Endothelial cell of umbilical vein (primary cell): ENCODE results near the gene EDAR. TPM values are rescaled to one million over a fixed set of nuclear protein-coding genes. Genes with fewer than 3 reads are reported as not detected.

Source experiments
- BruUV-seq: library from RNA; stranded (reverse); fragments of 400-500 nt; replicated peaks from 2 replicates; lab custom pipeline; 2021; lab: Mats Ljungman, UMichigan
- CTCF ChIA-PET: fragments of 300-600, 350-600 bp; sonication (Branson Sonifier 250); formaldehyde crosslinking; loops from one replicate; lab custom pipeline; 2021; ENCODE audit warnings: antibody characterized with exemption, inconsistent platforms; lab: Charles Lee
- POLR2A ChIA-PET: fragments of 300-600, 350-600 bp; sonication (Branson Sonifier 250); formaldehyde crosslinking; loops from one replicate; lab custom pipeline; 2021; ENCODE audit warnings: antibody characterized with exemption, inconsistent platforms; lab: Charles Lee
- DNase-seq: peaks from one replicate; pipeline ENCODE4 v3.0.0-alpha.2; 2011; ENCODE audit warnings: low read depth, low spot score
- FAIRE-seq: peaks from 2 replicates; lab custom pipeline; 2011; peaks lifted over from hg19 to GRCh38; lab: Jason Lieb, UNC
- H2AFZ ChIP-seq: 2 replicates; pipeline ENCODE4 v1.6.0; 2012; ENCODE audit warnings: low read depth, low read length, control low read depth, inconsistent platforms
- H3K27ac ChIP-seq: 2 replicates; pipeline ENCODE4 v1.5.1; 2011; ENCODE audit warnings: low read depth, mild to moderate bottlenecking, control low read depth, low read length, moderate library complexity; ENCODE audit not compliant: insufficient read depth
- H3K27me3 ChIP-seq, 2 experiments: 2 replicates each; pipeline versions ENCODE4 v1.6.0 to v1.6.1; 2011; ENCODE audit warnings: low read length in 2 of 2, mixed read lengths in 1 of 2; ENCODE audit not compliant: control insufficient read depth in 2 of 2, insufficient read depth in 2 of 2
- H3K36me3 ChIP-seq, 2 experiments: 2 replicates in 1 of 2; 3 replicates in 1 of 2; pipeline ENCODE4 v1.5.1; 2011; ENCODE audit warnings: low read length in 2 of 2, mild to moderate bottlenecking in 1 of 2, moderate library complexity in 1 of 2; ENCODE audit not compliant: control insufficient read depth in 2 of 2, insufficient read depth in 2 of 2; ENCODE audit errors: extremely low read depth in 1 of 2
- H3K4me1 ChIP-seq: 3 replicates; pipeline ENCODE4 v1.5.1; 2011; ENCODE audit warnings: mild to moderate bottlenecking, low read length; ENCODE audit not compliant: control insufficient read depth, insufficient read depth; ENCODE audit errors: extremely low read depth
- H3K4me2 ChIP-seq: 2 replicates; pipeline ENCODE4 v1.6.1; 2011; ENCODE audit warnings: low read length, control low read depth, mixed read lengths; ENCODE audit not compliant: insufficient read depth
- H3K4me3 ChIP-seq, 3 experiments: fragments of 200-600 bp in 1 of 3; sonication (generic), shearing (Covaris generic) in 1 of 3; replicated peaks in 1 of 3; 2 replicates each; pipeline ENCODE4 v1.5.1; 2011 to 2016; ENCODE audit warnings: control low read depth in 3 of 3, low read length in 3 of 3, mild to moderate bottlenecking in 2 of 3, inconsistent platforms in 1 of 3, low read depth in 1 of 3, moderate library complexity in 1 of 3; ENCODE audit not compliant: insufficient read depth in 1 of 3
- H3K79me2 ChIP-seq: 2 replicates; pipeline ENCODE4 v1.6.0; 2012; ENCODE audit warnings: low read length, inconsistent platforms; ENCODE audit not compliant: control insufficient read depth, insufficient read depth
- H3K9ac ChIP-seq: replicated peaks from 2 replicates; pipeline ENCODE3; 2011; ENCODE audit warnings: low read length, control low read depth; ENCODE audit not compliant: insufficient read depth; ENCODE audit errors: extremely low read depth
- H3K9me1 ChIP-seq: replicated peaks from 3 replicates; pipeline ENCODE4 v1.6.0; 2011; ENCODE audit warnings: mild to moderate bottlenecking, low read length; ENCODE audit not compliant: control insufficient read depth, insufficient read depth; ENCODE audit errors: extremely low read depth
- H3K9me3 ChIP-seq: replicated peaks from 2 replicates; pipeline ENCODE4 v1.5.1; 2012; ENCODE audit warnings: low read length, inconsistent platforms; ENCODE audit not compliant: control insufficient read depth, insufficient read depth
- H4K20me1 ChIP-seq: replicated peaks from 2 replicates; pipeline ENCODE3; 2011; ENCODE audit warnings: mild to moderate bottlenecking, low read length; ENCODE audit not compliant: control insufficient read depth, insufficient read depth; ENCODE audit errors: extremely low read depth
- CTCF ChIP-seq, 2 donors: IDR thresholded peaks; 1 replicate in 1 of 2; 2 replicates in 1 of 2; pipeline ENCODE4 v1.5.1; 2011; ENCODE audit warnings: low read length in 2 of 2, mild to moderate bottlenecking in 2 of 2, moderate library complexity in 2 of 2, control low read depth in 1 of 2, inconsistent platforms in 1 of 2, low read depth in 1 of 2; ENCODE audit not compliant: insufficient read depth in 1 of 2; ENCODE audit errors: extremely low read depth in 1 of 2
- FOS ChIP-seq: IDR thresholded peaks from 2 replicates; pipeline ENCODE4 v1.6.1; 2011; ENCODE audit warnings: mild to moderate bottlenecking, low read length, moderate library complexity, borderline replicate concordance; ENCODE audit not compliant: insufficient read depth
- GATA2 ChIP-seq: IDR thresholded peaks from 2 replicates; pipeline ENCODE4 v1.7.0; 2011; ENCODE audit warnings: low read depth, mild to moderate bottlenecking, moderate library complexity, mixed read lengths, low read length; ENCODE audit not compliant: insufficient read length, insufficient read depth
- JUN ChIP-seq: IDR thresholded peaks from 2 replicates; pipeline ENCODE4 v1.6.1; 2011; ENCODE audit warnings: borderline replicate concordance, low read depth; ENCODE audit not compliant: insufficient read length, insufficient read depth
- POLR2AphosphoS5 ChIP-seq: IDR thresholded peaks from 2 replicates; pipeline ENCODE4 v1.6.1; 2012; ENCODE audit warnings: low read depth, mild to moderate bottlenecking, control low read depth, low read length, moderate library complexity; ENCODE audit not compliant: insufficient read depth
- dilution Hi-C: fragments of 300-500 bp; cut with MboI; formaldehyde crosslinking; loops from one replicate; pipeline ENCODE4 v1.15.0; 2019; ENCODE audit warnings: low sequenced_read_pairs; ENCODE audit not compliant: extremely low pct_ligation_motif_present
- intact Hi-C: fragments of 100-400 bp; cut with micrococcal nuclease; formaldehyde crosslinking; loops from one replicate; pipeline ENCODE4 v1.10.0; 2022
- polyA plus RNA-seq, 4 experiments: library from polyadenylated mRNA; depleted of rRNA in 3 of 4; stranded (reverse) in 3 of 4; unstranded in 1 of 4; fragments of >200 nt; gene quantifications; 2 replicates each; pipeline versions ENCODE4 v1.2.1 to v1.2.3, GENCODE V29; 2011 to 2012; ENCODE audit warnings: missing spikeins in 1 of 4
- total RNA-seq: library from RNA; stranded (reverse); gene quantifications from 2 replicates; pipeline ENCODE4 v1.2.3, GENCODE V29; 2021

The EDAR gene
- total and polyA plus RNA-seq, 2 donors (not counting 3 experiments of a cell fraction or from before 2014, with no cell fraction given): not detected

- no peaks in the 10 kb centered on the region for H3K79me2 ChIP-seq
- ChIA-PET CTCF (no interaction called here), POLR2A (no interaction called here)
- dilution Hi-C loops (no loop called here), intact Hi-C loops (no loop called here)
- H2AFZ ChIP-seq: no peak overlapping the region
- BruUV-seq: no TSS peak
- no peaks in the 10 kb centered on the region for H3K9me3 ChIP-seq
- no peak for TF ChIP-seq POLR2AphosphoS5
- no peak for TF ChIP-seq FOS
- TF ChIP-seq CTCF (IDR thresholded peaks at IDR 0.05; ENCODE audit: extremely low read depth in 1 of 2, insufficient read depth in 1 of 2, low read depth in 1 of 2, low read length in 2 of 2): no peak
- no peak for TF ChIP-seq GATA2
- no peak for TF ChIP-seq JUN
- H3K4me3 ChIP-seq: no peak overlapping the region
- H3K27me3 ChIP-seq: peaks cover 0 to 2% of the 10 kb centered on the region in 2 experiments
- no peak overlapping the region for H3K9ac ChIP-seq
- H3K9me1 ChIP-seq: no peaks in the 10 kb centered on the region
- H4K20me1 ChIP-seq: no peaks in the 10 kb centered on the region
- DNase-seq (no peak), FAIRE-seq (no peak)
- no peaks in the 10 kb centered on the region for H3K4me1 ChIP-seq
- H3K27ac ChIP-seq: no peak overlapping the region
- no peaks in the 10 kb centered on the region for H3K36me3 ChIP-seq
- no peak overlapping the region for H3K4me2 ChIP-seq
These were observed 78.3 kb downstream of the EDAR start for GRCh38 chr2:108910541-108911396.
